ENCODE results near the gene NPHP4. TPM values are rescaled to one million over a fixed set of nuclear protein-coding genes. Genes with fewer than 3 reads are reported as not detected.
"Not testable (repeated sequence)": the region's sequence is repeated elsewhere in the genome, so short reads cannot be mapped to it uniquely, and the experiment has no call there.

NPHP4 gene
- total RNA-seq, 1 donor from 2014 or later: 21.0 TPM

GRCh38 chr1:5893699-5894278 lies 98.4 kb downstream of the NPHP4 start:
- H3K4me3 Mint-ChIP-seq; intact Hi-C loops (cut with micrococcal nuclease); H3K9me3 Mint-ChIP-seq; H3K4me1 Mint-ChIP-seq; H3K27me3 Mint-ChIP-seq; DNase-seq; H3K36me3 Mint-ChIP-seq (ENCODE audit: low read depth); H3K27ac Mint-ChIP-seq: not testable (repeated sequence)

GRCh38 chr1:5892329-5892728 lies 99.9 kb downstream of the NPHP4 start:
- H3K4me1 Mint-ChIP-seq: no peaks in the 10 kb centered on the region
- no peaks in the 10 kb centered on the region for H3K27me3 Mint-ChIP-seq
- H3K4me3 Mint-ChIP-seq: no peak overlapping the region
- intact Hi-C loops (cut with micrococcal nuclease): no loop called here
- H3K9me3 Mint-ChIP-seq: no peaks in the 10 kb centered on the region
- H3K27ac Mint-ChIP-seq: no peak overlapping the region
- DNase-seq: no peak
- H3K36me3 Mint-ChIP-seq (ENCODE audit: low read depth): peaks cover 3% of the 10 kb centered on the region

- Mint-ChIP-seq H3K9me3 (no peaks in the 10 kb centered on the region), H3K27me3 (no peaks in the 10 kb centered on the region), H3K36me3 (ENCODE audit: low read depth) (peaks cover 3% of the 10 kb centered on the region), H3K4me1 (no peaks in the 10 kb centered on the region), H3K27ac (no peak overlapping the region), H3K4me3 (no peak overlapping the region)
- intact Hi-C loops (cut with micrococcal nuclease): no loop called here
- no peak for DNase-seq
Observed at GRCh38 chr1:5891736-5892135, 100.5 kb downstream of the NPHP4 start.

GRCh38 chr1:5891137-5891536 lies 101.1 kb downstream of the NPHP4 start:
- H3K27me3 Mint-ChIP-seq: no peaks in the 10 kb centered on the region
- no peak for DNase-seq
- no peak overlapping the region for H3K27ac Mint-ChIP-seq
- H3K36me3 Mint-ChIP-seq (ENCODE audit: low read depth): peaks cover 3% of the 10 kb centered on the region
- no peaks in the 10 kb centered on the region for H3K4me1 Mint-ChIP-seq
- H3K4me3 Mint-ChIP-seq: no peak overlapping the region
- intact Hi-C loops (cut with micrococcal nuclease): no loop called here
- H3K9me3 Mint-ChIP-seq: no peaks in the 10 kb centered on the region

GRCh38 chr1:5890346-5891106 lies 101.7 kb downstream of the NPHP4 start:
- intact Hi-C loops (cut with micrococcal nuclease): no loop called here
- no peaks in the 10 kb centered on the region for H3K4me1 Mint-ChIP-seq
- H3K36me3 Mint-ChIP-seq (ENCODE audit: low read depth): peaks cover 3% of the 10 kb centered on the region
- H3K9me3 Mint-ChIP-seq: no peaks in the 10 kb centered on the region
- H3K27ac Mint-ChIP-seq: no peak overlapping the region
- no peak overlapping the region for H3K4me3 Mint-ChIP-seq
- no peaks in the 10 kb centered on the region for H3K27me3 Mint-ChIP-seq
- no peak for DNase-seq

GRCh38 chr1:5889901-5890300 lies 102.3 kb downstream of the NPHP4 start:
- Mint-ChIP-seq H3K9me3 (no peaks in the 10 kb centered on the region), H3K36me3 (ENCODE audit: low read depth) (peaks cover 2% of the 10 kb centered on the region), H3K27me3 (no peaks in the 10 kb centered on the region), H3K27ac (no peak overlapping the region), H3K4me1 (no peaks in the 10 kb centered on the region), H3K4me3 (no peak overlapping the region)
- intact Hi-C loops (cut with micrococcal nuclease): no loop called here
- DNase-seq: no peak

- no peaks in the 10 kb centered on the region for H3K9me3 Mint-ChIP-seq
- no peak overlapping the region for H3K27ac Mint-ChIP-seq
- no peak for DNase-seq
- no peaks in the 10 kb centered on the region for H3K27me3 Mint-ChIP-seq
- H3K4me3 Mint-ChIP-seq: no peak overlapping the region
- intact Hi-C loops (cut with micrococcal nuclease): no loop called here
- H3K4me1 Mint-ChIP-seq: no peaks in the 10 kb centered on the region
- no peaks in the 10 kb centered on the region for H3K36me3 Mint-ChIP-seq (ENCODE audit: low read depth)
Observed at GRCh38 chr1:5889462-5889861, 102.8 kb downstream of the NPHP4 start.

- Mint-ChIP-seq H3K4me1 (no peaks in the 10 kb centered on the region), H3K9me3 (no peaks in the 10 kb centered on the region), H3K27me3 (no peaks in the 10 kb centered on the region), H3K27ac (no peak overlapping the region), H3K4me3 (no peak overlapping the region), H3K36me3 (ENCODE audit: low read depth) (no peaks in the 10 kb centered on the region)
- intact Hi-C loops (cut with micrococcal nuclease): no loop called here
- no peak for DNase-seq
Observed at GRCh38 chr1:5888606-5889211, 103.5 kb downstream of the NPHP4 start.

GRCh38 chr1:5887971-5888361 lies 104.3 kb downstream of the NPHP4 start:
- Mint-ChIP-seq H3K9me3 (no peaks in the 10 kb centered on the region), H3K27ac (no peak overlapping the region), H3K4me1 (no peaks in the 10 kb centered on the region), H3K4me3 (no peak overlapping the region), H3K36me3 (ENCODE audit: low read depth) (peaks cover 2% of the 10 kb centered on the region), H3K27me3 (no peaks in the 10 kb centered on the region)
- no peak for DNase-seq
- intact Hi-C loops (cut with micrococcal nuclease): no loop called here

GRCh38 chr1:5887349-5887970 lies 104.8 kb downstream of the NPHP4 start:
- Mint-ChIP-seq H3K4me3 (no peak overlapping the region), H3K4me1 (no peaks in the 10 kb centered on the region)

GRCh38 chr1:5886541-5887348 lies 105.5 kb downstream of the NPHP4 start:
- Mint-ChIP-seq H3K27ac (no peak overlapping the region), H3K27me3 (no peaks in the 10 kb centered on the region), H3K36me3 (ENCODE audit: low read depth) (peaks cover 3% of the 10 kb centered on the region), H3K4me3 (no peak overlapping the region), H3K4me1 (no peaks in the 10 kb centered on the region), H3K9me3 (no peaks in the 10 kb centered on the region)
- intact Hi-C loops (cut with micrococcal nuclease): no loop called here
- DNase-seq: no peak

More at GRCh38 chr1:5887349-5887970, 104.8 kb downstream of the NPHP4 start:
- H3K27ac Mint-ChIP-seq: no peak overlapping the region
- no peaks in the 10 kb centered on the region for H3K27me3 Mint-ChIP-seq
- peaks cover 2% of the 10 kb centered on the region for H3K36me3 Mint-ChIP-seq (ENCODE audit: low read depth)
- H3K9me3 Mint-ChIP-seq: no peaks in the 10 kb centered on the region
- intact Hi-C loops (cut with micrococcal nuclease): no loop called here
- DNase-seq: no peak

GRCh38 chr1:5886140-5886483 lies 106.1 kb downstream of the NPHP4 start:
- H3K27me3 Mint-ChIP-seq: no peaks in the 10 kb centered on the region
- intact Hi-C loops (cut with micrococcal nuclease): no loop called here
- DNase-seq: no peak
- no peak overlapping the region for H3K27ac Mint-ChIP-seq
- no peaks in the 10 kb centered on the region for H3K9me3 Mint-ChIP-seq
- no peaks in the 10 kb centered on the region for H3K4me1 Mint-ChIP-seq
- peaks cover 3% of the 10 kb centered on the region for H3K36me3 Mint-ChIP-seq (ENCODE audit: low read depth)
- H3K4me3 Mint-ChIP-seq: no peak overlapping the region

- Mint-ChIP-seq H3K4me3 (no peak overlapping the region), H3K9me3 (no peaks in the 10 kb centered on the region), H3K27ac (no peak overlapping the region), H3K4me1 (no peaks in the 10 kb centered on the region), H3K27me3 (no peaks in the 10 kb centered on the region), H3K36me3 (ENCODE audit: low read depth) (peaks cover 3% of the 10 kb centered on the region)
- no peak for DNase-seq
- intact Hi-C loops (cut with micrococcal nuclease): no loop called here
Observed at GRCh38 chr1:5885471-5886139, 106.6 kb downstream of the NPHP4 start.
